Jurkat, Clone E6-1 (cell line): ENCODE results near the gene KCNF1.

Source experiments
- DNase-seq: peaks from one replicate; pipeline ENCODE4 v3.0.0-alpha.2; 2011; ENCODE audit warnings: low read depth, low spot score
- H3K4me3 ChIP-seq: 2 replicates; pipeline ENCODE4 v1.5.1; 2011; ENCODE audit warnings: mild to moderate bottlenecking, low read length, control low read depth, moderate library complexity

KCNF1 gene

GRCh38 chr2:10879624-10880585, 31.8 kb upstream of the KCNF1 start:
- DNase-seq = no peak
- no peak overlapping the region for H3K4me3 ChIP-seq

- no peak for DNase-seq
- H3K4me3 ChIP-seq = no peak overlapping the region
Measured at GRCh38 chr2:10880586-10881321, 31.0 kb upstream of the KCNF1 start.

- no peak overlapping the region for H3K4me3 ChIP-seq
- no peak for DNase-seq
Measured at GRCh38 chr2:10882568-10882967, 29.2 kb upstream of the KCNF1 start.

- H3K4me3 ChIP-seq = no peak overlapping the region
- DNase-seq = no peak
Measured at GRCh38 chr2:10883066-10883465, 28.7 kb upstream of the KCNF1 start.

GRCh38 chr2:10883801-10884478, 27.8 kb upstream of the KCNF1 start:
- no peak for DNase-seq
- H3K4me3 ChIP-seq = no peak overlapping the region

GRCh38 chr2:10884574-10884975, 27.2 kb upstream of the KCNF1 start:
- H3K4me3 ChIP-seq = no peak overlapping the region
- no peak for DNase-seq

GRCh38 chr2:10885094-10885860, 26.5 kb upstream of the KCNF1 start:
- no peak for DNase-seq
- H3K4me3 ChIP-seq = no peak overlapping the region

GRCh38 chr2:10887476-10887875, 24.3 kb upstream of the KCNF1 start:
- H3K4me3 ChIP-seq = no peak overlapping the region
- no peak for DNase-seq

- no peak overlapping the region for H3K4me3 ChIP-seq
- DNase-seq = no peak
Measured at GRCh38 chr2:10889651-10890215, 22.0 kb upstream of the KCNF1 start.

- H3K4me3 ChIP-seq = no peak overlapping the region
- no peak for DNase-seq
Measured at GRCh38 chr2:10890706-10891270, 20.9 kb upstream of the KCNF1 start.

- H3K4me3 ChIP-seq = no peak overlapping the region
- DNase-seq = no peak
Measured at GRCh38 chr2:10891390-10891789, 20.3 kb upstream of the KCNF1 start.

- no peak for DNase-seq
- no peak overlapping the region for H3K4me3 ChIP-seq
Measured at GRCh38 chr2:10891848-10892247, 19.9 kb upstream of the KCNF1 start.

GRCh38 chr2:10892316-10892715, 19.4 kb upstream of the KCNF1 start:
- no peak overlapping the region for H3K4me3 ChIP-seq
- DNase-seq = no peak

GRCh38 chr2:10892796-10893350, 18.9 kb upstream of the KCNF1 start:
- H3K4me3 ChIP-seq = no peak overlapping the region
- DNase-seq = no peak

- no peak for DNase-seq
Measured at GRCh38 chr2:10894264-10894935, 17.3 kb upstream of the KCNF1 start.

GRCh38 chr2:10895231-10895630, 16.5 kb upstream of the KCNF1 start:
- H3K4me3 ChIP-seq = no peak overlapping the region
- DNase-seq = no peak

More at GRCh38 chr2:10894264-10894935, 17.3 kb upstream of the KCNF1 start:
- no peak overlapping the region for H3K4me3 ChIP-seq

GRCh38 chr2:10897956-10898355, 13.8 kb upstream of the KCNF1 start:
- no peak overlapping the region for H3K4me3 ChIP-seq
- no peak for DNase-seq
